HEK293T (cell line): Measurements from ENCODE around the gene ADGRL3.

Experiments
- FOXK2 ChIP-seq: fragments of 450-650 bp; IDR thresholded peaks from 2 replicates; pipeline ENCODE4 v1.6.1; 2016; ENCODE audit warnings: mild to moderate bottlenecking
- HDGF ChIP-seq: fragments of 450-650 bp; IDR thresholded peaks from 2 replicates; pipeline ENCODE4 v1.6.1; 2017; ENCODE audit warnings: antibody characterized with exemption, borderline replicate concordance
- SP1 ChIP-seq: fragments of 450-650 bp; IDR thresholded peaks from 2 replicates; pipeline ENCODE4 v1.6.1; 2017

DNA sequence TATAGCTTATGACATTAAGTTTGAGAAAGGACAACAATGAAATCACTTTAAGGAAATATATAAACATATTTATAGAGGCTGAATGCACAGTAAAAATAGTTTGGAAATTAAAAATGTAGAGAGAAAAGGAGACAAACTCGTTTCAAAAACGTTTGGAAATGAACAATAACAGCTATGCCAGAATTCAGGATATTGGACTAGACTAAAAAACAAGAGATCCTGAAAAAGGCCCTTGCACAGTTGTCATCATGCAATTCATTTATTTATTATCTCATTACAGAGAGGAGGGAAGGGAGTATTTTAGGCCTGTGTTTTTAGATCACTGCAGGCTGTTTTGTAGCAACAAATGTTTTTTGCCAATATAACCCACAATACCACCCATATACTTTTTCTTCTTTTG, 527.2 kb downstream of the ADGRL3 start:
- no peak for TF ChIP-seq FOXK2
- TF ChIP-seq HDGF = no peak
- no peak for TF ChIP-seq SP1
